ENCODE data around the gene ALDH3B2. TPM values are rescaled to one million over a fixed set of nuclear protein-coding genes. Genes with fewer than 3 reads are reported as not detected.
A peak's percentile ranks its signal among the peaks of the same experiment; 100 is the strongest.

ALDH3B2 gene
- total RNA-seq, 4 donors from 2014 or later = 3.4 TPM; not detected in 3

DNA sequence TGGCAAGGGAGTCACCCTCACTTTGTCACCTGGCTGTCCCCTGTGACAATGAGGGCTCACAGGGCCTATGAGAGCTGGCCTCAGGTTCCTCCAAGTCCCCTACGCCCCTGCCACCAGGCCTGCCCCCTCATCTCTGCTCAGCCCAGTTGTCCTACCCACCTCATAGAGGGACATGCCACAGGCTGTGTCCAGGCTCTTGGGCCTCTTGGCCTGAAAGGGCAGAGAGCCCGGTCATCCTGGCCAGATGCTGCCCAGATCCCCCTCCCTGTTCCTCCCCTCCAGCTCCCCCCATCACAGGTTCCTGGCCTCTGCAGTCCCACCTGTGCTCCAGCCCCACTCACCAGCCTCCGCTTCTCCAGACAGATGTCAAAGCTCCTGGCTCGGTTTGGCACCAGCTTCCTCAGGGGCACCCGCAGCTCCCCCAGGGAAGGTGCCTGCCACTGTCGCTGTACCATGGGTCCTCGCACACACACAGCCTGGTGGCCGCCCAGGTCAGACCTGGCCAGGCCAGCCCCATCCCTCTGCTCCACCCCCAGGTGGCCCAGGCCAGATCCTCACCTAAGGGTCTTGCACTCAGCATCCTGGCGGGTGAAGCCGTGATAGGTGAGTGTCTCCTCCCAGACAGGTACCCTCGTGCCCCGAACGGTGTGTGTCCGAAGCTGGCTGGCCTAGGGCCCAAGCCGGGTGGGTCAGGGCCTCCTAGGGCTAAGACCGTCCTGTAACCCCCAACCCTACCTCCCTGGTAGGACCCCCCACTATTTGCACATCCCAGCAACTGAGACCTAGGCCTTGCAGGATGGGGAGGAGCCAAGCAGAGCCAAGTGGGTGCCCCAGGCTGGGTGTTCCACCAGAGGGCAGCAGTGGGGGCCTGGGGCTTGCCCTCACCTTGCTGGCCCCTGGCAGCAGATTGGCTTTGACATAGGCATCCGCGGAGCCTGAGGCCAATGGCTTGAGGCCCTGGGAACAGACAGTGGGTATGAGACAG, 59.4 kb downstream of the ALDH3B2 start:
- H3K27ac ChIP-seq = peak overlapping the region in 1 of 4 donors; percentile 53
- no peaks in the 10 kb centered on the region for H3K9me3 ChIP-seq
- H3K4me1 ChIP-seq = peaks cover 0 to 19% (median 9%) of the 10 kb centered on the region in 3 donors
- no peak overlapping the region for H3K4me3 ChIP-seq
- no peak for ATAC-seq
- 100% methylated on average over 2 of the region's 18 CpGs; no CpG with 5 or more reads in 1 of the 2 donors for WGBS, 2 donors (ENCODE audit: low coverage in 1 of 2)
- peaks cover 0 to 36% of the 10 kb centered on the region in 2 donors for H3K36me3 ChIP-seq
- TF ChIP-seq POLR2A (IDR thresholded peaks at IDR 0.05) = no peak
- TF ChIP-seq, protein P1, sequence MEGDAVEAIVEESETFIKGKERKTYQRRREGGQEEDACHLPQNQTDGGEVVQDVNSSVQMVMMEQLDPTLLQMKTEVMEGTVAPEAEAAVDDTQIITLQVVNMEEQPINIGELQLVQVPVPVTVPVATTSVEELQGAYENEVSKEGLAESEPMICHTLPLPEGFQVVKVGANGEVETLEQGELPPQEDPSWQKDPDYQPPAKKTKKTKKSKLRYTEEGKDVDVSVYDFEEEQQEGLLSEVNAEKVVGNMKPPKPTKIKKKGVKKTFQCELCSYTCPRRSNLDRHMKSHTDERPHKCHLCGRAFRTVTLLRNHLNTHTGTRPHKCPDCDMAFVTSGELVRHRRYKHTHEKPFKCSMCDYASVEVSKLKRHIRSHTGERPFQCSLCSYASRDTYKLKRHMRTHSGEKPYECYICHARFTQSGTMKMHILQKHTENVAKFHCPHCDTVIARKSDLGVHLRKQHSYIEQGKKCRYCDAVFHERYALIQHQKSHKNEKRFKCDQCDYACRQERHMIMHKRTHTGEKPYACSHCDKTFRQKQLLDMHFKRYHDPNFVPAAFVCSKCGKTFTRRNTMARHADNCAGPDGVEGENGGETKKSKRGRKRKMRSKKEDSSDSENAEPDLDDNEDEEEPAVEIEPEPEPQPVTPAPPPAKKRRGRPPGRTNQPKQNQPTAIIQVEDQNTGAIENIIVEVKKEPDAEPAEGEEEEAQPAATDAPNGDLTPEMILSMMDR (IDR thresholded peaks at IDR 0.05) = peak in 2 of 4 experiments; percentile 17 to 38
- peaks cover 28% of the 10 kb centered on the region for H3K27me3 ChIP-seq

DNA sequence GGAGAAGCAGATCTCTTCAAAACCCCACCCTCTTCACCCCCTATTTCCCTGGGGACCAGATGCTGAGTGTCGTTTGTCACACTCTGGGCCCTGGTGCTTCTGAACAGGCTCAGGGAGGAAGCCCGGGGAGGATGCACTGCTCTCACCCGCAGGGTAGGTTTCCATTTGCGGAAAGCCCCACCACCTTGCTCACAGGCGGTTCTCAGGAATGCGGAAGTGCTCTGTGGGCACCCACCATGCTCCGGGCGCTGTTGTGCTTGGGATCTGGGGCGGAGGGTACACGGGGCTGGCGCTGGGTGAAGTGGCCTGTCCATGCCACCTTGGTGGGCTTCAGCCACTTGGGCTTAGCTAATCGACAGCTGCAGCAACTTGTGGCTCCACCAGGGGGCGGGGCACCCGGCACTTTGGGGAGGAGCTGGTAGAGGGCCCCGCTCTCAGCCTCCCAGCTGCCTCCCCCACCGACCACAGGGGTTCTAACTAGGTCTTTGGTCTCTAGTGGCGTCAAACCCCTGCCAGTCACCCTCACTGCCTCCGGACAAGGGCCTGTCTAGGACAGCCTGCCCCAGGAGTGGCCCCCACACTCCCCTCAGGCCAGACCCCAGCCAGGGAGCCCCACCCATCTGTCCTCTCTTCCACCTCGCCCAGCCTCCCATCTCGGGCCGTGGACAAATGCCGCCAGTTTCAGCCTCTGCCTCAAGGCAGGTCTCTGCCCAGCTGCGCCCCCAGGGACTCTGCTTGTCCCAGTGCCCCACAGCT, 60.3 kb downstream of the ALDH3B2 start:
- TF ChIP-seq, protein P1 (IDR thresholded peaks at IDR 0.05) = peak in 3 of 4 experiments; percentile 40 to 78 (median 53)
- TF ChIP-seq POLR2AphosphoS5 (IDR thresholded peaks at IDR 0.05) = no peak
- Histone ChIP-seq H3K27me3 (peaks cover 28% of the 10 kb centered on the region), H3K4me3 (peak overlapping the region; percentile 33 to 51), H3K9me3 (no peaks in the 10 kb centered on the region), H3K36me3 (peaks cover 0 to 45% of the 10 kb centered on the region in 2 donors), H3K27ac (peak overlapping the region in 3 of 4 donors; percentile 33 to 53 (median 40)), H3K4me1 (peaks cover 0 to 21% (median 9%) of the 10 kb centered on the region in 3 donors)
- 20% methylated on average over 1 of the region's 23 CpGs; no CpG with 5 or more reads in 1 of the 2 donors for WGBS, 2 donors (ENCODE audit: low coverage in 1 of 2)
- ATAC-seq = peak; percentile 59

DNA sequence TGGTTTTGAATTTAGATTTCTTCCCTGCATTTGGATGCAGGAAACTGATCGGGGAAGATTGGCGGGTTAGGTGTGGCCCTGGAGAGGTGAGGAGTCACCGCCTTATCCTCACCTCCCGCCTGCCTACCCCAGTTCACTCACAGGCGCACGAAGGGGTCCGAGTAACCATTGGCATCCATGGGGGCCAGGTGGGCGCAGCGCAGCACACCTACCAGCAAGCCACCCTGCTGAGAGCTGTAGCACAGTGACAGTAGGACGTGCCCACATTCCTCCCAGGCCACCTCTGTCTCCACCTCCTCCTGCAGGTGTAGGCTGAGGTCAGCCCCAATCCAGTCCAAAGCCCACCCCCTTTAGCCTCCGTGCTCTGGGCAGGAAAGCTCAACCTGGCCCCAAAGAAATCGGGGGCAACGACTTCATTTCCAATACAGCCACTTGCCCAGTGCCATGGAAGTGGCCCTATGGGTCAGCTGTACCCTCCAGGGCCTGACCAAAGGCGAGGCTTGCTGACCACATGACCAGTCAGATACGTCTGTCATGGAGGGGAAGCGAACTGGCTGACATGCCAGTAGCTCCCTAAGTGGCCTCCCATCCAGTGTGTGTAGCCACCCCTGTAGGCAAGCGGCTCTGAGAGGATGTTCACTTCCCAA, 61.0 kb downstream of the ALDH3B2 start:
- Histone ChIP-seq H3K9me3 (no peaks in the 10 kb centered on the region), H3K4me3 (peak overlapping the region in 1 of 2 donors; percentile 51), H3K27ac (peak overlapping the region in 2 of 4 donors; percentile 33 to 53), H3K4me1 (peaks cover 0 to 28% (median 9%) of the 10 kb centered on the region in 3 donors), H3K36me3 (peaks cover 0 to 52% of the 10 kb centered on the region in 2 donors), H3K27me3 (peaks cover 28% of the 10 kb centered on the region)
- ATAC-seq = no peak
- WGBS, 2 donors (ENCODE audit: low coverage in 1 of 2) = 96 to 100% methylated on average over 2 to 5 of the region's 17 CpGs
- TF ChIP-seq POLR2A (IDR thresholded peaks at IDR 0.05) (no peak), POLR2AphosphoS5 (IDR thresholded peaks at IDR 0.05) (no peak), EP300 (IDR thresholded peaks at IDR 0.05) (no peak)
- TF ChIP-seq, protein P1 (IDR thresholded peaks at IDR 0.05) = no peak

DNA sequence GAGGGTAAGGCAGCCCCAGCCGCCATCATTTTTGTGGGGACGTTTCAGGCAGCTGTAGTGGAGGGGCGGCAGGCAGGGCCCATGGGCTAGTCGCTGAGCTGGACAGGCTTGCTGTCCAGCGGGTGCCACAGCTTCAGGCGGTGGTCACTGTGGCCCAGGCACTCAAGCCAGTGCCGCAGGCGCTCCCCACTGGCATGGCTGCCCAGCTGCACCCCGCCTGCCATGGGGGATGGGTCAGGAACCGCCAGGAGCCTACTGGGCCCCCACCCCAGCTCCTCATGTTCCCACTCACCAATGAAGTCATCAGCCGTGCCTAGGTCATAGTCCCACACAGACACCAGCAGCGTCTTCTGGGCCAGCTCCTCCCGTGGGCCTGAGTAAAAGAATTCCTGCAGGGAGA, 61.7 kb downstream of the ALDH3B2 start:
- no peak for ATAC-seq
- peaks cover 0 to 53% of the 10 kb centered on the region in 2 donors for H3K36me3 ChIP-seq

More for the DNA sequence above, 61.7 kb downstream of the ALDH3B2 start:
- no peak overlapping the region for H3K4me3 ChIP-seq
- H3K27me3 ChIP-seq = peaks cover 28% of the 10 kb centered on the region
- TF ChIP-seq, protein P1 (IDR thresholded peaks at IDR 0.05) = no peak
- TF ChIP-seq POLR2A (IDR thresholded peaks at IDR 0.05) = no peak
- H3K9me3 ChIP-seq = no peaks in the 10 kb centered on the region
- WGBS, 2 donors (ENCODE audit: low coverage in 1 of 2) = no CpG with 5 or more reads among the region's 13 CpGs
- peaks cover 0 to 35% (median 12%) of the 10 kb centered on the region in 3 donors for H3K4me1 ChIP-seq
- H3K27ac ChIP-seq = no peak overlapping the region

Small RNA genes within 50 kb of the gene (small RNA-seq; reads per million reads assigned to genes)
- 0 reads per million in 4 donors for gene RPL37P2

Other genes starting within 250 kb of the ALDH3B2 start
- 10 to 100 TPM; 35.8 to 49.7 (median 45.6) TPM for gene RPS6KB2, start 246.1 kb downstream of the ALDH3B2 start, total RNA-seq
- 1 to 10 TPM; 3.5 to 6.4 (median 4.2) TPM for gene PTPRCAP, start 236.9 kb downstream of the ALDH3B2 start, total RNA-seq
- 10 to 100 TPM; 48.3 to 82.4 (median 67.6) TPM for gene CORO1B, start 231.1 kb downstream of the ALDH3B2 start, total RNA-seq
- not detected for gene GPR152, start 221.9 kb downstream of the ALDH3B2 start, total RNA-seq
- 1 to 10 TPM in 1 of 4 donors, under 1 TPM in 3; 0.13 to 2.4 (median 0.77) TPM for gene CABP4, start 219.3 kb downstream of the ALDH3B2 start, total RNA-seq
- gene TMEM134, start 205.4 kb downstream of the ALDH3B2 start, total RNA-seq = 10 to 100 TPM; 22.2 to 35.2 (median 32.5) TPM
- 10 to 100 TPM; 65.4 to 87.5 (median 78.1) TPM for gene AIP, start 191.6 kb downstream of the ALDH3B2 start, total RNA-seq
- 10 to 100 TPM in 3 of 4 donors, 1 to 10 TPM in 1; 9.5 to 18.7 (median 15.4) TPM for gene PITPNM1, start 169.3 kb downstream of the ALDH3B2 start, total RNA-seq
- gene CDK2AP2, start 166.5 kb downstream of the ALDH3B2 start, total RNA-seq = 10 to 100 TPM; 29.1 to 69.3 (median 53.9) TPM
- not detected for gene CABP2, start 151.2 kb downstream of the ALDH3B2 start, total RNA-seq
- gene GSTP1, start 90.8 kb downstream of the ALDH3B2 start, total RNA-seq = 100 to 1,000 TPM; 514 to 845 (median 628) TPM
- gene NDUFV1, start 67.7 kb downstream of the ALDH3B2 start, total RNA-seq = 100 to 1,000 TPM; 154 to 249 (median 180) TPM
- gene NUDT8, start 44.7 kb downstream of the ALDH3B2 start, total RNA-seq = 10 to 100 TPM in 1 of 4 donors, 1 to 10 TPM in 3; 2.4 to 18.5 (median 4.6) TPM
- gene TBX10, start 34.9 kb downstream of the ALDH3B2 start, total RNA-seq = not detected
- not detected for gene ACY3, start 23.9 kb downstream of the ALDH3B2 start, total RNA-seq

Measured in gastroesophageal sphincter (tissue), 4 donors.